ENCODE measurements around the gene AGAP1.

AGAP1 gene

DNA sequence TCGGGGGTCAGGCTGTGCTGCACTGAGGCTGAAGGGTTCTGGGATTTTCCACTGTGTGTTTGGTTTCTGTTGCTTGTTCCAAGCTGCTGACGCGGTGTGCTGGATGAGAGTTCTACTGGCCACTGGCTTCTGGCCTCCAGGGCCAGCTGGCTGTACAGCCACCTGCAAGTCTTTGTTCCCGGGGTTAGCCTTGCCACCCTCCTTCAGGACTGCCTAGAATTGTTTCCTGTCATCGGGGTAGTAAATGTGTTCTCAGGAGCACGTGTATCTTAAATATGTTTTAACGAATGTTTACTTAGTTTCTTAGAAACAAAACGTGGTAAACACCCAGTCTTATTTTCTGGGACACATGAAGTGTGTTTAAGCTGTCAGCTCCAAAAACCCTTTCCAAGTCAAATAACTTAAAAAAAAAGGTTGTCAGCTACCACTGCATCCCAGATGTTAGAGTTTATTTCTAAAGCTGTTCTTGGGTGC, 231.2 kb downstream of the AGAP1 start:
- no peak for TF ChIP-seq CTCF (IDR thresholded peaks at IDR 0.05)

DNA sequence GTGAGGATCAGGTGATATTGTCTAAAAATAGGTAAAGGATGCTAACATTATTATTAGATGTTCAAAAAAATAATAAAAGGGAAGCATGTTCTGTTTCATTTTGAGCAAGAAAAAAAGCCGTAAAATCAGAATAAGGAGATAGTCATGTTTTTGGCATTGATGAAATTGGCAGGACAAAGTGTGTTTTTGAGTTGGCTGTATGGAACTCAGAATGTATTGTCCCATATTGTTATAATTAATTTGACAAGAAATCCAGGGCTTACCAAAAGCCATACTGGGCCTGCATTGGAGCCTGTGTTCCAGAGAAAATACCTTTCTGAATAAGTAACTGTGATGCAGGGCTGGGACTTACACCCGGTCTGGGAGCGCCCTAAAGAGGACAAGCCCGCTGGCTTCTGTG, 232.0 kb downstream of the AGAP1 start:
- TF ChIP-seq CTCF (IDR thresholded peaks at IDR 0.05), result no peak

- TF ChIP-seq CTCF (IDR thresholded peaks at IDR 0.05), result no peak
These were observed 232.7 kb downstream of the AGAP1 start for GRCh38 chr2:235726554-235726953.

- TF ChIP-seq CTCF (IDR thresholded peaks at IDR 0.05), result no peak
These were observed 233.3 kb downstream of the AGAP1 start for GRCh38 chr2:235727174-235727573.

GRCh38 chr2:235727891-235728799, 234.3 kb downstream of the AGAP1 start:
- TF ChIP-seq CTCF (IDR thresholded peaks at IDR 0.05), result no peak

GRCh38 chr2:235728800-235729556, 235.1 kb downstream of the AGAP1 start:
- TF ChIP-seq CTCF (IDR thresholded peaks at IDR 0.05), result no peak

DNA sequence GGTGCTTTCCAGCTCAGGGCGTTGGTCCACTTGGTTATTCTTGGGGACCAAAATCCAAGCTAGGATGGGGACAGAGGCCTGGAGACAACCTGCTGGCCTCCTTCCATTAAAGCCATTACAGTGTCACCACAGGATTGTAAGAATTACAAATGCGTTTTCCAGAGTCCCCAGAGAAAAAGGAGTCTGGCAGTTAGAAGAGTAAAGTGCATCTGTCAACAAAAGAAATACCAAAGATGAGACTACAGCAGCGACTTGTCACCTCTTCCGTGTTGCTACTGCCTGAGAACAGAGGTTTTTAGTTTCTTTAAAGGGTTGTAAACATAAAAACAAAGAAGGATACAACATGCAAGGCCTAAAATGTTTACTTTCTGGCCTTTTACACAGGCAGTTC, 235.7 kb downstream of the AGAP1 start:
- no peak for TF ChIP-seq CTCF (IDR thresholded peaks at IDR 0.05)

Data from LNCAP (cell line).